Brain pericyte (primary cell): ENCODE results near the gene LAMA5.

ENCODE experiments used
- DNase-seq: peaks from one replicate; pipeline ENCODE4 v3.0.0-alpha.2; 2012; ENCODE audit warnings: low read depth, low spot score

Gene LAMA5

GRCh38 chr20:62265365-62265764, 101.7 kb downstream of the LAMA5 start:
- no peak for DNase-seq

- no peak for DNase-seq
Measured at GRCh38 chr20:62263396-62263795, 103.7 kb downstream of the LAMA5 start.

- DNase-seq, result no peak
Measured at GRCh38 chr20:62262064-62262463, 105.0 kb downstream of the LAMA5 start.

- DNase-seq, result no peak
Measured at GRCh38 chr20:62259294-62259565, 107.9 kb downstream of the LAMA5 start.
